K562 (cell line): ENCODE measurements around the gene JUP. TPM values are rescaled to one million over a fixed set of nuclear protein-coding genes. Genes with fewer than 3 reads are reported as not detected.
"Not testable (repeated sequence)": the region's sequence is repeated elsewhere in the genome, so short reads cannot be mapped to it uniquely, and the experiment has no call there.

Source experiments
- ATAC-seq: fragments of 200-7000 bp; cut with Tn5 transposase; 3 replicates; pipeline ENCODE4 v1.9.1; 2020; ENCODE audit warnings: moderate library complexity
- BruUV-seq: library from RNA; stranded (reverse); fragments of 400-500 nt; replicated peaks from 2 replicates; lab custom pipeline; 2021; lab: Mats Ljungman, UMichigan
- CTCF ChIA-PET: fragments of 300-600 bp; formaldehyde crosslinking; extraction: SDS; loops from one replicate; lab custom pipeline; 2021; ENCODE audit warnings: low intra/inter-chr PET ratio; lab: Yijun Ruan, JAX
- POLR2A ChIA-PET: fragments of 300-600, 350-650 bp; sonication (Branson Sonifier 250); formaldehyde crosslinking; extraction: SDS; loops from one replicate; lab custom pipeline; 2021; ENCODE audit warnings: antibody characterized with exemption, inconsistent platforms; lab: Yijun Ruan, JAX
- DNase-seq, 4 experiments: peaks; one replicate each; pipeline versions ENCODE4 v3.0.0 to v3.0.0-alpha.2; 2011 to 2018; ENCODE audit warnings: low spot score in 3 of 4, mixed read lengths in 3 of 4; ENCODE audit errors: extremely low read depth in 1 of 4
- FAIRE-seq: peaks from 2 replicates; lab custom pipeline; 2011; peaks lifted over from hg19 to GRCh38; lab: Jason Lieb, UNC
- H2AFZ ChIP-seq: 2 replicates; pipeline ENCODE4 v1.6.0; 2011; ENCODE audit warnings: low read depth, low read length, control low read depth, inconsistent platforms
- H3K27ac ChIP-seq: fragments of 200-600 bp; 3 replicates; pipeline ENCODE4 v1.8.0; 2011; ENCODE audit warnings: low read depth, mild to moderate bottlenecking, control low read depth, inconsistent platforms, low read length, moderate library complexity, mixed read lengths; ENCODE audit errors: extremely low read depth
- H3K27me3 ChIP-seq, 2 experiments: fragments of 300-600 bp in 1 of 2; 2 replicates in 1 of 2; 3 replicates in 1 of 2; pipeline versions ENCODE4 v1.6.0 to v1.8.0; 2011; ENCODE audit warnings: inconsistent platforms in 2 of 2, low read length in 2 of 2, mild to moderate bottlenecking in 1 of 2, mixed read lengths in 1 of 2, moderate library complexity in 1 of 2; ENCODE audit not compliant: control insufficient read depth in 2 of 2, insufficient read depth in 2 of 2
- H3K36me3 ChIP-seq: fragments of 300-600 bp; 3 replicates; pipeline ENCODE4 v1.8.0; 2011; ENCODE audit warnings: mild to moderate bottlenecking, low read length, inconsistent platforms; ENCODE audit not compliant: control insufficient read depth, insufficient read depth
- H3K4me1 ChIP-seq, 2 experiments: fragments of 200-600 bp in 1 of 2; replicated peaks in 1 of 2; 2 replicates in 1 of 2; 3 replicates in 1 of 2; pipeline versions ENCODE4 v1.5.1 to v1.8.0; 2011; ENCODE audit warnings: inconsistent platforms in 2 of 2, low read length in 2 of 2, mild to moderate bottlenecking in 1 of 2, mixed read lengths in 1 of 2, moderate library complexity in 1 of 2; ENCODE audit not compliant: control insufficient read depth in 2 of 2, insufficient read depth in 2 of 2
- H3K4me2 ChIP-seq: 2 replicates; pipeline ENCODE4 v1.6.1; 2011; ENCODE audit warnings: low read length, control low read depth, inconsistent platforms, mixed read lengths; ENCODE audit not compliant: insufficient read depth
- H3K4me3 ChIP-seq: fragments of 200-600 bp; sonication (generic), shearing (Covaris generic); 2 replicates; pipeline ENCODE4 v1.5.1; 2016; ENCODE audit warnings: control low read depth, inconsistent platforms
- H3K79me2 ChIP-seq: fragments of 200-600 bp; 3 replicates; pipeline ENCODE4 v1.8.0; 2011; ENCODE audit warnings: low read length, inconsistent platforms; ENCODE audit not compliant: control insufficient read depth, insufficient read depth
- H3K9ac ChIP-seq, 2 experiments: 2 replicates each; pipeline versions ENCODE4 v1.6.0 to v1.6.1; 2011; ENCODE audit warnings: low read depth in 2 of 2, low read length in 2 of 2, control low read depth in 1 of 2, inconsistent platforms in 1 of 2, mild to moderate bottlenecking in 1 of 2, mixed read lengths in 1 of 2; ENCODE audit not compliant: insufficient read depth in 1 of 2
- H3K9me1 ChIP-seq: one replicate; pipeline ENCODE4 v1.6.0; 2011; ENCODE audit warnings: inconsistent platforms, mild to moderate bottlenecking, low read length, moderate library complexity; ENCODE audit not compliant: control insufficient read depth, insufficient read depth
- H3K9me3 ChIP-seq: replicated peaks from 2 replicates; pipeline ENCODE4 v1.5.1; 2011; ENCODE audit warnings: low read depth, low read length, inconsistent platforms; ENCODE audit not compliant: control insufficient read depth, insufficient read depth
- H4K20me1 ChIP-seq: replicated peaks from 2 replicates; pipeline ENCODE4 v1.6.1; 2011; ENCODE audit warnings: low read length, inconsistent platforms, mixed read lengths; ENCODE audit not compliant: control insufficient read depth, insufficient read depth
- CEBPZ ChIP-seq: fragments of 150-350 bp; IDR thresholded peaks from 2 replicates; pipeline ENCODE4 v1.6.1; 2014; ENCODE audit warnings: low read depth, mild to moderate bottlenecking, low read length, borderline replicate concordance
- RBFOX2 ChIP-seq: fragments of 200-400 bp; formaldehyde crosslinking; IDR thresholded peaks from 2 replicates; pipeline ENCODE4 v1.6.1; 2017; ENCODE audit warnings: low read depth, mild to moderate bottlenecking, low read length, moderate library complexity
- WGBS: fragments of 100-300 bp; shearing (Covaris generic); methylation state at CpG from one replicate; pipeline ENCODE4 v1.1.6; 2016; ENCODE audit warnings: low coverage, mixed read lengths; ENCODE audit not compliant: insufficient coverage; ENCODE audit errors: missing lambda C conversion rate; 5-methylcytosine and 5-hydroxymethylcytosine counted together
- in situ Hi-C: fragments of 300-500 bp; cut with MboI; formaldehyde crosslinking; loops from 4 replicates; pipeline ENCODE4 v1.15.0; 2018; ENCODE audit warnings: inconsistent platforms, mixed read lengths
- intact Hi-C: fragments of 100-400 bp; cut with micrococcal nuclease; formaldehyde crosslinking; loops from 2 replicates; pipeline ENCODE4 v1.14.2; 2022
- polyA plus RNA-seq, 8 experiments: library from polyadenylated mRNA; depleted of rRNA in 4 of 8; stranded (reverse) in 5 of 8; unstranded in 3 of 8; fragments of >200 nt; fragmentation: Nextera tagmentation in 2 of 8; fragmentation: Illumina TruSeq in 1 of 8; extraction: Ambion mirVana in 2 of 8; extraction: Trizol in 1 of 8; gene quantifications; 2 replicates each; pipeline versions ENCODE4 v1.2.1 to v1.2.3, GENCODE V29; 2011 to 2014; ENCODE audit warnings: inconsistent platforms in 1 of 8, missing spikeins in 1 of 8
- total RNA-seq, 7 experiments: library from RNA; depleted of rRNA in 6 of 7; stranded (reverse); fragments of >200 nt in 6 of 7; fragmentation: Illumina TruSeq in 2 of 7; extraction: Trizol in 2 of 7; gene quantifications; 2 replicates each; pipeline versions ENCODE4 v1.2.1 to v1.2.3, GENCODE V29; 2011 to 2021; ENCODE audit warnings: low replicate concordance in 1 of 7

JUP gene
- total and polyA plus RNA-seq, 9 of the 15 experiments (the other 6 are each of a cell fraction or from before 2014, with no cell fraction given): 6.4 to 177 (median 31.2) TPM

- no peak for TF ChIP-seq RBFOX2
- TF ChIP-seq CEBPZ: no peak
- TF ChIP-seq, all 486 proteins: peak for 4
These were observed 48.8 kb upstream of the JUP start (continued) for GRCh38 chr17:41835214-41835799.

GRCh38 chr17:41829961-41830360, 43.5 kb upstream of the JUP start:
- BruUV-seq, intact Hi-C loops, H3K27me3 ChIP-seq, H3K4me3 ChIP-seq, FAIRE-seq, H3K9ac ChIP-seq, H3K4me2 ChIP-seq, H3K4me1 ChIP-seq, H3K9me3 ChIP-seq, H4K20me1 ChIP-seq, H3K79me2 ChIP-seq, H3K27ac ChIP-seq, in situ Hi-C loops, DNase-seq, H3K9me1 ChIP-seq, ATAC-seq, H2AFZ ChIP-seq, CTCF ChIA-PET: not testable (repeated sequence)
- H3K36me3 ChIP-seq: peaks cover 77% of the 10 kb centered on the region
- POLR2A ChIA-PET: interaction anchor here (0.6 to 1.6 kb wide), 5 partner anchors 8 to 140 kb away, joined by 3 to 5 read pairs (median 3); no protein-coding TSS in a partner anchor
- WGBS: 96% methylated on average over 7 of the region's 10 CpGs
